Esophagus squamous epithelium (tissue), 5 donors: ENCODE results near the gene SNCAIP. TPM values are rescaled to one million over a fixed set of nuclear protein-coding genes. Genes with fewer than 3 reads are reported as not detected.

Experiments used
- DNase-seq: peaks from one replicate; lab custom pipeline; 2025; lab: John Stamatoyannopoulos, UW
- H3K27ac ChIP-seq, 4 donors: fragments of 200-600 bp; sonication (generic); one replicate each; pipeline ENCODE4 v1.5.1; 2016 to 2019; ENCODE audit warnings: mild to moderate bottlenecking in 1 of 4
- H3K27me3 ChIP-seq, 4 donors: fragments of 200-600 bp; sonication (generic); 1 replicate in 3 of 4; 2 replicates in 1 of 4; pipeline versions ENCODE4 v1.5.1 to v1.6.0; 2017 to 2021; ENCODE audit warnings: antibody characterized with exemption in 1 of 4
- H3K36me3 ChIP-seq, 3 donors: fragments of 200-600 bp; sonication (generic); one replicate each; pipeline ENCODE4 v1.5.1; 2016 to 2019
- H3K4me1 ChIP-seq, 3 donors: fragments of 200-600 bp; sonication (generic); one replicate each; pipeline ENCODE4 v1.5.1; 2017 to 2019
- H3K4me3 ChIP-seq, 4 donors: fragments of 200-600 bp; sonication (generic); 1 replicate in 3 of 4; 2 replicates in 1 of 4; pipeline ENCODE4 v1.5.1; 2016 to 2019; ENCODE audit warnings: mild to moderate bottlenecking in 2 of 4, moderate library complexity in 1 of 4
- H3K9me3 ChIP-seq, 3 donors: fragments of 200-600 bp; sonication (generic); one replicate each; pipeline ENCODE4 v1.5.1; 2016 to 2019
- CTCF ChIP-seq, 6 experiments: fragments of 450-650 bp in 4 of 6; fragments of 200-600 bp in 2 of 6; sonication (generic) in 2 of 6; IDR thresholded peaks; one replicate each; pipeline ENCODE4 v1.5.1; 2016 to 2019; ENCODE audit warnings: antibody characterized with exemption in 6 of 6, mild to moderate bottlenecking in 4 of 6, moderate library complexity in 4 of 6
- POLR2A ChIP-seq, 4 donors: fragments of 450-650 bp; IDR thresholded peaks; one replicate each; pipeline ENCODE4 v1.6.1; 2017; ENCODE audit warnings: antibody characterized with exemption in 4 of 4, mild to moderate bottlenecking in 4 of 4, moderate library complexity in 3 of 4
- WGBS, 2 donors: methylation state at CpG; one replicate each; pipeline ENCODE4 v1.1.5; 2018; 5-methylcytosine and 5-hydroxymethylcytosine counted together
- intact Hi-C: fragments of 100-400 bp; cut with DNase I; formaldehyde crosslinking; loops from one replicate; pipeline ENCODE4 v1.15.0; 2022
- total RNA-seq, 4 donors: library from RNA; depleted of rRNA; stranded (reverse); fragments of >200 nt; gene quantifications; one replicate each; pipeline ENCODE4 v1.1.0, GENCODE V29; 2016
- donor health status: DM: yes; HTN: yes; CAD: no.

Gene SNCAIP
- total RNA-seq, 4 donors from 2014 or later: 0.48 to 3.3 (median 2.3) TPM

- no peak for DNase-seq
- TF ChIP-seq CTCF (IDR thresholded peaks at IDR 0.05): no peak
- TF ChIP-seq POLR2A (IDR thresholded peaks at IDR 0.05): no peak
- Histone ChIP-seq H3K27ac (no peak overlapping the region), H3K4me3 (no peak overlapping the region), H3K4me1 (no peaks in the 10 kb centered on the region), H3K27me3 (no peaks in the 10 kb centered on the region), H3K36me3 (no peaks in the 10 kb centered on the region), H3K9me3 (no peaks in the 10 kb centered on the region)
- intact Hi-C loops: no loop called here
- WGBS, 2 donors: 88 to 89% methylated on average over 5 of the region's 5 CpGs
These were observed 72.8 kb downstream of the SNCAIP start for GRCh38 chr5:122384739-122385235.

GRCh38 chr5:122385286-122385685 is 73.2 kb downstream of the SNCAIP start:
- intact Hi-C loops: no loop called here
- no peak for TF ChIP-seq POLR2A (IDR thresholded peaks at IDR 0.05)
- no peak for TF ChIP-seq CTCF (IDR thresholded peaks at IDR 0.05)
- 92 to 93% methylated on average over 4 of the region's 4 CpGs for WGBS, 2 donors
- Histone ChIP-seq H3K4me3 (no peak overlapping the region), H3K36me3 (no peaks in the 10 kb centered on the region), H3K27ac (no peak overlapping the region), H3K27me3 (no peaks in the 10 kb centered on the region), H3K4me1 (no peaks in the 10 kb centered on the region), H3K9me3 (no peaks in the 10 kb centered on the region)
- no peak for DNase-seq

- intact Hi-C loops: no loop called here
- no peak overlapping the region for H3K4me3 ChIP-seq
- no peaks in the 10 kb centered on the region for H3K4me1 ChIP-seq
- WGBS, 2 donors: 81 to 92% methylated on average over 3 of the region's 3 CpGs
- no peaks in the 10 kb centered on the region for H3K27me3 ChIP-seq
- H3K27ac ChIP-seq: no peak overlapping the region
- no peaks in the 10 kb centered on the region for H3K36me3 ChIP-seq
- H3K9me3 ChIP-seq: no peaks in the 10 kb centered on the region
- no peak for DNase-seq
- TF ChIP-seq POLR2A (IDR thresholded peaks at IDR 0.05) (no peak), CTCF (IDR thresholded peaks at IDR 0.05) (no peak)
These were observed 73.8 kb downstream of the SNCAIP start for GRCh38 chr5:122385808-122386207.

GRCh38 chr5:122390154-122390553 is 78.1 kb downstream of the SNCAIP start:
- 83 to 86% methylated on average over 7 of the region's 7 CpGs for WGBS, 2 donors
- intact Hi-C loops: no loop called here

GRCh38 chr5:122390694-122391093 is 78.7 kb downstream of the SNCAIP start:
- Histone ChIP-seq H3K4me3 (no peak overlapping the region), H3K27ac (no peak overlapping the region), H3K9me3 (no peaks in the 10 kb centered on the region), H3K36me3 (no peaks in the 10 kb centered on the region), H3K27me3 (no peaks in the 10 kb centered on the region), H3K4me1 (no peaks in the 10 kb centered on the region)
- WGBS, 2 donors: 84 to 90% methylated on average over 3 of the region's 3 CpGs
- DNase-seq: no peak
- intact Hi-C loops: no loop called here
- TF ChIP-seq CTCF (IDR thresholded peaks at IDR 0.05) (no peak), POLR2A (IDR thresholded peaks at IDR 0.05) (no peak)

More at GRCh38 chr5:122390154-122390553, 78.1 kb downstream of the SNCAIP start:
- H3K4me3 ChIP-seq: no peak overlapping the region
- no peaks in the 10 kb centered on the region for H3K9me3 ChIP-seq
- no peak overlapping the region for H3K27ac ChIP-seq
- no peak for DNase-seq
- no peaks in the 10 kb centered on the region for H3K27me3 ChIP-seq
- no peak for TF ChIP-seq POLR2A (IDR thresholded peaks at IDR 0.05)
- TF ChIP-seq CTCF (IDR thresholded peaks at IDR 0.05): no peak
- H3K36me3 ChIP-seq: no peaks in the 10 kb centered on the region
- H3K4me1 ChIP-seq: no peaks in the 10 kb centered on the region
